OCI-LY1 (cell line): ENCODE data around the gene KIF25.

Experiments used
- H2AFZ ChIP-seq: fragments of 200-600 bp; sonication (generic), shearing (Covaris generic); 2 replicates; pipeline ENCODE4 v1.6.0; 2014; ENCODE audit warnings: antibody characterized with exemption, mild to moderate bottlenecking, low read length
- H3F3A ChIP-seq: fragments of 200-600 bp; sonication (generic), shearing (Covaris generic); 2 replicates; pipeline ENCODE4 v1.6.0; 2014; ENCODE audit warnings: mild to moderate bottlenecking, antibody characterized with exemption, low read length, moderate library complexity; ENCODE audit not compliant: insufficient read depth
- H3K27ac ChIP-seq: fragments of 200-600 bp; sonication (generic); 2 replicates; pipeline ENCODE4 v1.5.1; 2014; ENCODE audit warnings: low read length, mixed run types, mild to moderate bottlenecking, low read depth; ENCODE audit not compliant: poor library complexity, severe bottlenecking
- H3K27me3 ChIP-seq: fragments of 200-600 bp; sonication (generic); 2 replicates; pipeline ENCODE4 v1.6.0; 2014; ENCODE audit warnings: antibody characterized with exemption, mild to moderate bottlenecking, low read length, moderate library complexity; ENCODE audit not compliant: insufficient read depth
- H3K36me3 ChIP-seq: fragments of 200-600 bp; sonication (generic); 2 replicates; pipeline ENCODE4 v1.6.1; 2014; ENCODE audit warnings: mild to moderate bottlenecking, antibody characterized with exemption, low read length, moderate library complexity, mixed read lengths; ENCODE audit not compliant: insufficient read depth
- H3K4me1 ChIP-seq: fragments of 200-600 bp; sonication (generic); 2 replicates; pipeline ENCODE4 v1.5.1; 2014; ENCODE audit warnings: mild to moderate bottlenecking, low read length, moderate library complexity; ENCODE audit not compliant: insufficient read depth, severe bottlenecking
- H3K4me2 ChIP-seq: fragments of 200-600 bp; sonication (generic), shearing (Covaris generic); 2 replicates; pipeline ENCODE4 v1.6.1; 2014; ENCODE audit warnings: low read length
- H3K4me3 ChIP-seq: fragments of 200-600 bp; sonication (generic); 2 replicates; pipeline ENCODE4 v1.5.1; 2014; ENCODE audit warnings: low read length, low read depth, mild to moderate bottlenecking, mixed read lengths; ENCODE audit not compliant: poor library complexity, severe bottlenecking
- H3K79me2 ChIP-seq: fragments of 200-600 bp; shearing (Covaris generic); 2 replicates; pipeline ENCODE4 v1.6.1; 2016; ENCODE audit warnings: mixed run types, low read length, mixed read lengths; ENCODE audit not compliant: insufficient read depth
- H3K9ac ChIP-seq: fragments of 200-600 bp; sonication (generic), shearing (Covaris generic); 2 replicates; pipeline ENCODE4 v1.6.1; 2014; ENCODE audit warnings: mild to moderate bottlenecking, low read length, mixed read lengths
- H3K9me2 ChIP-seq: fragments of 200-600 bp; sonication (generic), shearing (Covaris generic); 2 replicates; pipeline ENCODE4 v1.6.1; 2014; ENCODE audit warnings: low read depth, mild to moderate bottlenecking, low read length, mixed read lengths
- H3K9me3 ChIP-seq: fragments of 200-600 bp; shearing (Covaris generic); 2 replicates; pipeline ENCODE4 v1.6.1; 2014; ENCODE audit warnings: low read length, mixed read lengths
- H4K20me1 ChIP-seq: fragments of 200-600 bp; sonication (generic), shearing (Covaris generic); 2 replicates; pipeline ENCODE4 v1.6.0; 2016; ENCODE audit warnings: mild to moderate bottlenecking, low read length; ENCODE audit not compliant: insufficient read depth
- CTCF ChIP-seq: fragments of 200-600 bp; sonication (generic), shearing (Covaris generic); IDR thresholded peaks from 2 replicates; pipeline ENCODE4 v1.5.1; 2017; ENCODE audit warnings: mild to moderate bottlenecking, antibody characterized with exemption, low read length, moderate library complexity, mixed read lengths
- EZH2 ChIP-seq: fragments of 200-600 bp; sonication (generic), shearing (Covaris generic); IDR thresholded peaks from 2 replicates; pipeline ENCODE4 v1.8.0; 2017; ENCODE audit warnings: borderline replicate concordance, mixed run types, mild to moderate bottlenecking, antibody characterized with exemption, low read length, moderate library complexity, mixed read lengths

KIF25 gene

GRCh38 chr6:167949121-167949684 is 48.3 kb upstream of the KIF25 start:
- Histone ChIP-seq H3K9me2 (no peaks in the 10 kb centered on the region), H3K79me2 (no peaks in the 10 kb centered on the region), H3K4me3 (no peak overlapping the region), H3K36me3 (peaks cover 13% of the 10 kb centered on the region; the same call in 1 of the 2 replicates), H3K4me1 (no peaks in the 10 kb centered on the region), H3K27me3 (no peaks in the 10 kb centered on the region), H3K9ac (no peak overlapping the region), H2AFZ (no peak overlapping the region), H4K20me1 (no peaks in the 10 kb centered on the region), H3K27ac (no peak overlapping the region), H3K4me2 (no peak overlapping the region), H3K9me3 (no peaks in the 10 kb centered on the region), H3F3A (no peaks in the 10 kb centered on the region)
- no peak for TF ChIP-seq EZH2
- no peak for TF ChIP-seq CTCF

DNA sequence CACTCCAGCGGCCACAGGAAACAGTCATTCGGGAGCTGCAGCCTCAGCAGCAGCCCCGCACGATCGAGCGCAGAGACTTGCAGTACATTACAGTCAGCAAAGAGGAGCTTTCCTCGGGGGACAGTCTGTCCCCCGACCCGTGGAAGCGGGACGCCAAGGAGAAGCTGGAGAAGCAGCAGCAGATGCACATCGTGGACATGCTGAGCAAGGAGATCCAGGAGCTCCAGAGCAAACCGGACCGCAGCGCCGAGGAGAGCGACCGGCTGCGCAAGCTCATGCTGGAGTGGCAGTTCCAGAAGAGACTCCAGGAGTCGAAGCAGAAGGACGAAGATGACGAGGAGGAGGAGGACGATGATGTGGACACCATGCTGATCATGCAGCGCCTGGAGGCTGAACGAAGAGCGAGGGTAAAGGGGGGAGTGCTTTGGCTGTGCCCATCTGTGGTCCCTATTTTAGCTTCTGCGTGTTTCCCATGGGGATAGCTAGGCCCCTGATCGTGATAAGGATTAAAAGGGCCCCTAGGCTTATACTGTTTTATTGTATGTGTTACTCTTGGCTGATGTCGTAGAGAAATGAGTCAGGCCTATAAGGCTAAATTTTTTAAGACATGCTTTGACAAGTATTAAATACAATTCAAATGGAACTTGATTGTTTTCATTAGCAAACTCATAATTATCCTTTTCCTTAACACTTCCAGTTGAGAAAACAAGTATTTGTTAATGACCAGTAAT is 45.5 kb upstream of the KIF25 start:
- H3K79me2 ChIP-seq, result no peaks in the 10 kb centered on the region
- H3F3A ChIP-seq, result no peaks in the 10 kb centered on the region
- H2AFZ ChIP-seq, result no peak overlapping the region
- H3K4me2 ChIP-seq, result no peak overlapping the region
- no peak overlapping the region for H3K27ac ChIP-seq
- H4K20me1 ChIP-seq, result no peaks in the 10 kb centered on the region
- H3K9me2 ChIP-seq, result no peaks in the 10 kb centered on the region
- H3K27me3 ChIP-seq, result no peaks in the 10 kb centered on the region
- no peak overlapping the region for H3K9ac ChIP-seq
- no peaks in the 10 kb centered on the region for H3K9me3 ChIP-seq
- peaks cover 6% of the 10 kb centered on the region; the same call in 1 of the 2 replicates for H3K36me3 ChIP-seq
- H3K4me1 ChIP-seq, result no peaks in the 10 kb centered on the region
- no peak overlapping the region for H3K4me3 ChIP-seq
- TF ChIP-seq CTCF, result no peak
- no peak for TF ChIP-seq EZH2

DNA sequence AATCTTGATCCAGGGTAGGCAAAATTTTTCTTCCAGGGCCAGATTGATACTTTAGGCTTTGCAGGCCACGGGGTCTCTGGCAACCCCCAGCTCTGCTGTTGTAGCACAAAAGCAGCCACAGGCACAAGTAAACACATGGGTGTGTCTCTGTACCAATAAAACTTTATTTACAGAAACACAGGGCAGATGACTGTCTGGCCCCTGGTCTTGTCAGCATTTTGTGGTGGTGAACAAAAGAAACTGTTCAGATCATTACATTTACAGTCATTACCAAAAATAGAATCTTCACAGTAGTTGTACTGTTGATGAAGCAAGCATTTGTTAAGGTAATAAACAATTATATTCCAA is 45.0 kb upstream of the KIF25 start:
- TF ChIP-seq CTCF (no peak), EZH2 (no peak)
- Histone ChIP-seq H3K4me1 (no peaks in the 10 kb centered on the region), H3K9ac (no peak overlapping the region), H3F3A (no peaks in the 10 kb centered on the region), H3K36me3 (peaks cover 6% of the 10 kb centered on the region; the same call in 1 of the 2 replicates), H3K27me3 (no peaks in the 10 kb centered on the region), H3K9me3 (no peaks in the 10 kb centered on the region), H3K4me2 (no peak overlapping the region), H3K79me2 (no peaks in the 10 kb centered on the region), H3K27ac (no peak overlapping the region), H4K20me1 (no peaks in the 10 kb centered on the region), H2AFZ (no peak overlapping the region), H3K4me3 (no peak overlapping the region), H3K9me2 (no peaks in the 10 kb centered on the region)
